AG04450 (cell line): Measurements from ENCODE around the gene DCUN1D4. TPM values are rescaled to one million over a fixed set of nuclear protein-coding genes. Genes with fewer than 3 reads are reported as not detected.

ENCODE experiments used
- CTCF ChIA-PET: fragments of 300-600, 350-600 bp; formaldehyde crosslinking; extraction: SDS; loops from one replicate; lab custom pipeline; 2022; ENCODE audit warnings: antibody characterized with exemption, inconsistent platforms; lab: Charles Lee
- POLR2A ChIA-PET: fragments of 350-600 bp; formaldehyde crosslinking; extraction: SDS; loops from one replicate; lab custom pipeline; 2021; ENCODE audit warnings: antibody characterized with exemption, inconsistent platforms; lab: Yijun Ruan, JAX
- DNase-seq: peaks from one replicate; pipeline ENCODE4 v3.0.0-alpha.2; 2011; ENCODE audit warnings: low read depth, low spot score
- H3K27ac ChIP-seq: one replicate; pipeline ENCODE4 v1.5.1; 2012; ENCODE audit warnings: low read depth, low read length, control low read depth
- H3K27me3 ChIP-seq: one replicate; pipeline ENCODE4 v1.6.0; 2012; ENCODE audit warnings: low read length; ENCODE audit not compliant: control insufficient read depth, insufficient read depth
- H3K4me3 ChIP-seq: 2 replicates; pipeline ENCODE4 v1.5.1; 2011; ENCODE audit warnings: mild to moderate bottlenecking, low read depth, low read length, control low read depth
- H3K9me3 ChIP-seq: 2 replicates; pipeline ENCODE4 v1.5.1; 2012; ENCODE audit warnings: low read length; ENCODE audit not compliant: control insufficient read depth, insufficient read depth
- polyA plus RNA-seq: library from polyadenylated mRNA; depleted of rRNA; stranded (reverse); fragments of >200 nt; gene quantifications from 2 replicates; pipeline ENCODE4 v1.2.3, GENCODE V29; 2011
- TF ChIP-seq, protein P1 (sequence below): IDR thresholded peaks from 2 replicates; pipeline ENCODE4 v1.5.1; 2011; ENCODE audit warnings: low read depth, low read length, control low read depth, inconsistent platforms

The DCUN1D4 gene
- polyA plus RNA-seq, 1 experiment, result 67.2 TPM

DNA sequence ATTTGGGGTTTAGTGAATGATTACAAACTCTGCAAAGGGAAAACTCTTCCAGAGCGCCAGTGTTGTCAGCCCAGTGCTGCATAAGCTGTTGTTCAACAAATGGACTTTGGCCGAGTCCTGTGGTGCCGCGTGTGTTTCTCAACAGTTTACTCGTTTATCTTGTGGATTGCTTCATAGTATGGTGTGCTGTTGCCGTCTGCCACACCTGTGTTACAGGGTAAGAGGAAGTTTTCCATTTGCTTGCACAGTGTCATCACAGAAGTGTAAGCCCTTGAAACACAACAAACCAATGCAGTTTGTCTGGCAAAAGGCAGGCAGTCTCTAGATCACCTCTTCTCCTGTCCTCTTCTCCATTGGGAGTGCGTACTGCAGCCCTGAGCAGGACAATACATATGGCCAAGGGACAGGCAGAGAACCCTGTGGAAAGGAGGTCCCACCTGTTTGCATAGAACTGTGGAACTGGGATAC lies 66.3 kb downstream of the DCUN1D4 start:
- no peaks in the 10 kb centered on the region for H3K9me3 ChIP-seq
- H3K27ac ChIP-seq, result no peak overlapping the region
- CTCF ChIA-PET, result interaction anchor here (4.5 kb wide), 1 partner anchor 13 kb away, joined by 31 read pairs; no protein-coding TSS in a partner anchor
- H3K27me3 ChIP-seq, result no peaks in the 10 kb centered on the region
- TF ChIP-seq, protein P1, sequence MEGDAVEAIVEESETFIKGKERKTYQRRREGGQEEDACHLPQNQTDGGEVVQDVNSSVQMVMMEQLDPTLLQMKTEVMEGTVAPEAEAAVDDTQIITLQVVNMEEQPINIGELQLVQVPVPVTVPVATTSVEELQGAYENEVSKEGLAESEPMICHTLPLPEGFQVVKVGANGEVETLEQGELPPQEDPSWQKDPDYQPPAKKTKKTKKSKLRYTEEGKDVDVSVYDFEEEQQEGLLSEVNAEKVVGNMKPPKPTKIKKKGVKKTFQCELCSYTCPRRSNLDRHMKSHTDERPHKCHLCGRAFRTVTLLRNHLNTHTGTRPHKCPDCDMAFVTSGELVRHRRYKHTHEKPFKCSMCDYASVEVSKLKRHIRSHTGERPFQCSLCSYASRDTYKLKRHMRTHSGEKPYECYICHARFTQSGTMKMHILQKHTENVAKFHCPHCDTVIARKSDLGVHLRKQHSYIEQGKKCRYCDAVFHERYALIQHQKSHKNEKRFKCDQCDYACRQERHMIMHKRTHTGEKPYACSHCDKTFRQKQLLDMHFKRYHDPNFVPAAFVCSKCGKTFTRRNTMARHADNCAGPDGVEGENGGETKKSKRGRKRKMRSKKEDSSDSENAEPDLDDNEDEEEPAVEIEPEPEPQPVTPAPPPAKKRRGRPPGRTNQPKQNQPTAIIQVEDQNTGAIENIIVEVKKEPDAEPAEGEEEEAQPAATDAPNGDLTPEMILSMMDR, result no peak
- DNase-seq, result no peak
- H3K4me3 ChIP-seq, result no peak overlapping the region
- POLR2A ChIA-PET, result no interaction called here

DNA sequence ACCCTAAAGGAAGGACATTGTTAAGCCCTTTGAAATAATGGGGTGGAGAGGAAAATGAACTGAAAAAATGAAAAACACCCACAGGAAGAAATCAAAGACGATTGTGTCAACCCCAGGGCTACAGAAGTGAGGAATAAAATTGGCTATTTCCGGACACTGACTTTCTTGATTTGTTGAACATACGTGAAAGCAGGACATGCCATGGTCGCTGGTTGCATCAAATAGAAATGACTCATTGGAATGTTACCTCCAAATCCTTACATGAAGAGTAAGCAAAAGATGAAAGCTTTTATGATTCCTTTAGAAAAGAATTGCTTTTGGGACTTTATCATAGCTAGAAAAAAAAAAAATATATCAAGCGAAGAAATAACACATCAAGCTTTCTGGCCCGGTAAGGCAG lies 75.3 kb downstream of the DCUN1D4 start:
- Histone ChIP-seq H3K27ac (no peak overlapping the region), H3K9me3 (no peaks in the 10 kb centered on the region), H3K4me3 (no peak overlapping the region), H3K27me3 (no peaks in the 10 kb centered on the region)
- peak; percentile 6 for DNase-seq
- CTCF ChIA-PET, result interaction anchor here (2.8 kb wide), 1 partner anchor 23 kb away, joined by 25 read pairs; no protein-coding TSS in a partner anchor
- POLR2A ChIA-PET, result no interaction called here
- TF ChIP-seq, protein P1, result no peak

DNA sequence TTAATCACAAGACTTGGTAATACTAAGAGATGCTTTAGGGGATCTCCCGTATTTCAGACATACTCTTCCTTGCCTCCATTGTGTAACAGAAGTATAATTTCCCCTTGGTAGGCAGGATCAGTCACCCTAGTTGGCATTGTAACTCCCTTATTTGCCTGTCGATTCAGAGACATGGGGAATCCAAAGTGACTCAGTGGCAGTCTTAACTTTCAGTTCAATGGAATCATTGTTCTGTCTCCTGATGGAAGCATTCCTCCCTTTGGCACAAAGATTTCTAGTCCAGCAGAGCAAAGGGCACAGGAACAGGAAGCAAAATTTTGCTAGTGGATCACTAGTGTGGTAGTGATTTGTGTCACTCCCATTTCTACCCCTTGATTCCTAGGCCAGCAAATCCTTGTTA lies 80.4 kb downstream of the DCUN1D4 start:
- ChIA-PET POLR2A (no interaction called here), CTCF (interaction anchor here (0.6 kb wide), 1 partner anchor 298 kb away, joined by 3 read pairs; no protein-coding TSS in a partner anchor)
- Histone ChIP-seq H3K9me3 (no peaks in the 10 kb centered on the region), H3K27me3 (no peaks in the 10 kb centered on the region), H3K4me3 (no peak overlapping the region), H3K27ac (no peak overlapping the region)
- DNase-seq, result no peak
- TF ChIP-seq, protein P1, result no peak

DNA sequence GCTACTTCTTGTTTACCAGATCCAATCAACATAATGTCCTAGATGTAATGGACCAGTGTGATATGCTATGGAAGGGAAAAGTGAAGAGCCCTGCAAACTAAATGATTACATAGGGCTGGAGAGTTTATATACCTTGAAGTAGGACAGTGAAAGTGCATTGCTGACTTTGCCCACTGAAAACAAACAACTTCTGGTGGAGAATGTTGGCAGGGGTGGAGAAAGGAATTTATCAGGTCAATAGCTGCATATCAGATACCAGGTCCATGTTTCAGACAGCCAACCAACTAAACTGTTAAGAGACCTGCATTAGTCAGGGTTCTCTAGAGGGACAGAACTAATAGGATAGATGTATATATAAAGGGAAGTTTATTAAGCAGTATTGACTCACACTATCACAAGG lies 82.4 kb downstream of the DCUN1D4 start:
- no peaks in the 10 kb centered on the region for H3K27me3 ChIP-seq
- no peaks in the 10 kb centered on the region for H3K9me3 ChIP-seq
- no peak overlapping the region for H3K27ac ChIP-seq
- TF ChIP-seq, protein P1, result no peak
- H3K4me3 ChIP-seq, result no peak overlapping the region
- DNase-seq, result no peak
- POLR2A ChIA-PET, result no interaction called here
- CTCF ChIA-PET, result no interaction called here

DNA sequence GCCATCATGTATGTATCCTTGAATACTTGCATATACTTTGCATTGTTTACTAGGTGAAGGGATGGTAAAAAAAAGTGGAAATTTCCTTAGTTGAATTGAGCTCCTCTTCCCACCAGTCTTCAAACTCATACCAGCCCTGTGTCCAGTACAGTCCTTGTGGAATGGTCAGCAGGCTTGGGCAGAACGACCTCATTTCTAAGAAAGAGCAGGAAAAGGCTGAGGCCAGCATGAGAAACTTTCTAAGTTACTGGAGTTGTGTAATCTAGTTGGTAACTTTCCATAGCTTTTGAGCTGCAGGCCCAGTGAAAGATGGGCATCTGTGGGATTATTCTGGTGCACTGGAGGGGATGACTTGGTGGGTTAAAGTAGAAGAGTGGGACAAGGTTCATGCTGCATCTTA lies 87.6 kb downstream of the DCUN1D4 start:
- H3K27me3 ChIP-seq, result no peaks in the 10 kb centered on the region
- CTCF ChIA-PET, result no interaction called here
- TF ChIP-seq, protein P1, result no peak
- POLR2A ChIA-PET, result no interaction called here
- H3K4me3 ChIP-seq, result no peak overlapping the region
- DNase-seq, result no peak
- no peak overlapping the region for H3K27ac ChIP-seq
- H3K9me3 ChIP-seq, result no peaks in the 10 kb centered on the region
